NB4 (cell line): ENCODE data around the gene RAF1.
A peak's percentile ranks its signal among the peaks of the same experiment; 100 is the strongest.
"Not testable (repeated sequence)": the region's sequence is repeated elsewhere in the genome, so short reads cannot be mapped to it uniquely, and the experiment has no call there.

ENCODE experiments used
- DNase-seq: peaks from one replicate; pipeline ENCODE4 v3.0.0; 2010; ENCODE audit warnings: low read depth
- H3K4me3 ChIP-seq: one replicate; pipeline ENCODE4 v1.5.1; 2011; ENCODE audit warnings: mild to moderate bottlenecking, low read depth, low read length, moderate library complexity
- CTCF ChIP-seq: IDR thresholded peaks from one replicate; pipeline ENCODE4 v1.5.1; 2012; ENCODE audit warnings: low read depth, low read length
- MAX ChIP-seq: IDR thresholded peaks from 2 replicates; pipeline ENCODE4 v1.6.1; 2011; ENCODE audit warnings: low read depth, low read length
- MYC ChIP-seq: IDR thresholded peaks from 2 replicates; pipeline ENCODE4 v1.6.1; 2011; ENCODE audit warnings: low read depth, low read length
- POLR2A ChIP-seq: IDR thresholded peaks from 2 replicates; pipeline ENCODE4 v1.6.1; 2011; ENCODE audit warnings: mild to moderate bottlenecking; ENCODE audit not compliant: insufficient read length; ENCODE audit errors: extremely low read depth

The RAF1 gene

GRCh38 chr3:12671120-12671450 lies 7.2 kb upstream of the RAF1 start:
- TF ChIP-seq MYC (no peak), CTCF (no peak), POLR2A (no peak), MAX (no peak)
- no peak for DNase-seq
- no peak overlapping the region for H3K4me3 ChIP-seq

- TF ChIP-seq POLR2A (no peak), CTCF (no peak), MAX (no peak), MYC (no peak)
- H3K4me3 ChIP-seq, result no peak overlapping the region
- DNase-seq, result no peak
These were observed 6.6 kb upstream of the RAF1 start for GRCh38 chr3:12670365-12671119.

- DNase-seq, result peak; percentile 37
- peak overlapping the region; percentile 96 for H3K4me3 ChIP-seq
- TF ChIP-seq MYC (no peak), CTCF (no peak), MAX (no peak), POLR2A (no peak)
These were observed 449 bp downstream of the RAF1 start for GRCh38 chr3:12663401-12663935.

- DNase-seq, result peak; percentile 64
- TF ChIP-seq MYC (no peak), CTCF (no peak), MAX (no peak; the same call in 1 of the 2 replicates), POLR2A (no peak)
- H3K4me3 ChIP-seq, result peak overlapping the region; percentile 96
These were observed 1.1 kb downstream of the RAF1 start for GRCh38 chr3:12662593-12663400.

- DNase-seq, result no peak
- H3K4me3 ChIP-seq, result peak overlapping the region; percentile 96
- no peak for TF ChIP-seq MAX
These were observed 1.9 kb downstream of the RAF1 start for GRCh38 chr3:12661926-12662592.

- peak overlapping the region; percentile 96 for H3K4me3 ChIP-seq
These were observed 2.5 kb downstream of the RAF1 start for GRCh38 chr3:12661375-12661774.

More at GRCh38 chr3:12661375-12661774, 2.5 kb downstream of the RAF1 start:
- not testable (repeated sequence) for DNase-seq
